ENCODE results near the gene ERVW-1.
A peak's percentile ranks its signal among the peaks of the same experiment; 100 is the strongest.

Gene ERVW-1

GRCh38 chr7:92448205-92448747, 29.5 kb downstream of the ERVW-1 start (continued):
- no peak for TF ChIP-seq REST (tag by site-specific recombination; IDR thresholded peaks at IDR 0.05)
- TF ChIP-seq ZNF221 (tag by site-specific recombination; IDR thresholded peaks at IDR 0.05; ENCODE audit: borderline replicate concordance), result no peak
- no peak for TF ChIP-seq ZNF394 (tag by site-specific recombination; IDR thresholded peaks at IDR 0.05; ENCODE audit: borderline replicate concordance)
- no peak for TF ChIP-seq KLF16 (tag by site-specific recombination; IDR thresholded peaks at IDR 0.05)
- no peak for TF ChIP-seq ZNF571 (tag by site-specific recombination; IDR thresholded peaks at IDR 0.05)
- TF ChIP-seq ZNF174 (tag by site-specific recombination; IDR thresholded peaks at IDR 0.05), result no peak
- TF ChIP-seq ZNF324 (tag by site-specific recombination; IDR thresholded peaks at IDR 0.05), result no peak
- TF ChIP-seq GLIS2 (tag by site-specific recombination; IDR thresholded peaks at IDR 0.05), result no peak
- no peak for TF ChIP-seq HOXC10 (CRISPR knock-in tag; IDR thresholded peaks at IDR 0.05)
- TF ChIP-seq MYNN (tag by site-specific recombination; IDR thresholded peaks at IDR 0.05; ENCODE audit: borderline replicate concordance), result no peak
- no peak for TF ChIP-seq ZNF645 (tag by site-specific recombination; IDR thresholded peaks at IDR 0.05)
- no peak for TF ChIP-seq SCRT1 (tag by site-specific recombination; IDR thresholded peaks at IDR 0.05; ENCODE audit: borderline replicate concordance)
- no peak for TF ChIP-seq ZNF777 (tag by site-specific recombination; IDR thresholded peaks at IDR 0.05; ENCODE audit: borderline replicate concordance)
- TF ChIP-seq ZBTB11 (tag by site-specific recombination; conservative IDR thresholded peaks at IDR 0.05; ENCODE audit: low read depth), result peak; percentile 64; the same call in 1 of the 2 replicates
- TF ChIP-seq ZBTB49 (tag by site-specific recombination; IDR thresholded peaks at IDR 0.05; ENCODE audit: low read depth), result no peak
- TF ChIP-seq ZNF157 (tag by site-specific recombination; IDR thresholded peaks at IDR 0.05), result no peak
- TF ChIP-seq SP2 (tag by site-specific recombination; IDR thresholded peaks at IDR 0.05), result peak; percentile 41
- TF ChIP-seq ZNF239 (tag by site-specific recombination; IDR thresholded peaks at IDR 0.05), result no peak
- 0 out of 2 replicates have a peak, but pooled peaks have one; percentile 21 for TF ChIP-seq SP7 (tag by site-specific recombination; IDR thresholded peaks at IDR 0.05)
- no peak for TF ChIP-seq ZFP69B (tag by site-specific recombination; IDR thresholded peaks at IDR 0.05)
- TF ChIP-seq PRDM2 (tag by site-specific recombination; IDR thresholded peaks at IDR 0.05; ENCODE audit: borderline replicate concordance), result no peak

All from HEK293 (cell line).